Transverse colon (tissue), 4 donors: ENCODE results near the gene KCNQ2.

Experiments
- POLR2A ChIP-seq: fragments of 450-650 bp; IDR thresholded peaks from one replicate; pipeline ENCODE4 v1.6.1; 2016; ENCODE audit warnings: antibody characterized with exemption, mild to moderate bottlenecking, moderate library complexity
- POLR2AphosphoS5 ChIP-seq, 3 donors: sonication (generic); formaldehyde crosslinking; IDR thresholded peaks; one replicate each; pipeline ENCODE4 v1.6.1; 2016; ENCODE audit warnings: antibody characterized with exemption in 3 of 3
- TF ChIP-seq, protein P1 (sequence below), 5 experiments: fragments of 200-600 bp in 3 of 5; fragments of 450-650 bp in 2 of 5; sonication (generic) in 3 of 5; IDR thresholded peaks; 1 replicate in 2 of 5; 2 replicates in 3 of 5; pipeline ENCODE4 v1.5.1; 2016 to 2017; ENCODE audit warnings: antibody characterized with exemption in 5 of 5, inconsistent platforms in 3 of 5, mild to moderate bottlenecking in 2 of 5, moderate library complexity in 1 of 5

DNA sequence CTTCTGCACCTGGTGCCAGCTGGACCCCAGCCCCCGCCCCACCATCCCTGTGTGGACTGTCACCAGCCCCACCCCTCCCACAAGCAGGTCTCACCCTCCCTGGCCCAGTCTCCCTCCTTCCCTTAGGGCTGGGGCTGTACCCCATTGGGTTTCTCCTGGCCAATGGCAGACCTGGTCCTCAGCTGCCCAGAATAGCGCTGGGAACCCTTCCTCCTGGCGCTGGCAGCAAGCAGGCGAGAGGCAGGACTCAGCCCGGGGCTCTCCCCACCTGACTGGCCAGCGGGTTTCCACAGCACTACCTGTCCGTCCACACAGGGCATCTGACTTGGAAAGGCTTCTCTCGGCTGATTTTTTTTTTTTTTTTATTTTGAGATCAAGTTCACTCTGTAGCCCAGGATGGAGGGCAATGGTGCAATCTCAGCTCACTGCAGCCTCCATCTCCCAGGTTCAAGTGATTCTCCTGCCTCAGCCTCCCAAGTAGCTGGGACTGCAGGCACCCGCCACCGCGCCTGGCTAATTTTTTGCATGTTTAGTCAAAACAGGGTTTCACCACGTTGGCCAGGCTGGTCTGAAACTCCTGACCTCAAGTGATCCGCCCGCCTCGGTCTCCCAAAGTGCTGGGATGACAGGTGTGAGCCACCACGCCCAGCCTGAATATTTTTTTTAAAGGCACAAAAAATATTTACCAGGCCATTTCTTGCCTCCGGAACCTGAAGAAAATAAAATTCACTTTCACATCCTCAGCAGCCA lies 89.7 kb downstream of the KCNQ2 start:
- TF ChIP-seq, protein P1, sequence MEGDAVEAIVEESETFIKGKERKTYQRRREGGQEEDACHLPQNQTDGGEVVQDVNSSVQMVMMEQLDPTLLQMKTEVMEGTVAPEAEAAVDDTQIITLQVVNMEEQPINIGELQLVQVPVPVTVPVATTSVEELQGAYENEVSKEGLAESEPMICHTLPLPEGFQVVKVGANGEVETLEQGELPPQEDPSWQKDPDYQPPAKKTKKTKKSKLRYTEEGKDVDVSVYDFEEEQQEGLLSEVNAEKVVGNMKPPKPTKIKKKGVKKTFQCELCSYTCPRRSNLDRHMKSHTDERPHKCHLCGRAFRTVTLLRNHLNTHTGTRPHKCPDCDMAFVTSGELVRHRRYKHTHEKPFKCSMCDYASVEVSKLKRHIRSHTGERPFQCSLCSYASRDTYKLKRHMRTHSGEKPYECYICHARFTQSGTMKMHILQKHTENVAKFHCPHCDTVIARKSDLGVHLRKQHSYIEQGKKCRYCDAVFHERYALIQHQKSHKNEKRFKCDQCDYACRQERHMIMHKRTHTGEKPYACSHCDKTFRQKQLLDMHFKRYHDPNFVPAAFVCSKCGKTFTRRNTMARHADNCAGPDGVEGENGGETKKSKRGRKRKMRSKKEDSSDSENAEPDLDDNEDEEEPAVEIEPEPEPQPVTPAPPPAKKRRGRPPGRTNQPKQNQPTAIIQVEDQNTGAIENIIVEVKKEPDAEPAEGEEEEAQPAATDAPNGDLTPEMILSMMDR (IDR thresholded peaks at IDR 0.05), result no peak
- TF ChIP-seq POLR2AphosphoS5 (IDR thresholded peaks at IDR 0.05) (no peak), POLR2A (no peak)
